Measurements from ENCODE around the gene MYO19. TPM values are rescaled to one million over a fixed set of nuclear protein-coding genes. Genes with fewer than 3 reads are reported as not detected.

The MYO19 gene
- total RNA-seq, 2 experiments from 2014 or later: 109 to 154 TPM

DNA sequence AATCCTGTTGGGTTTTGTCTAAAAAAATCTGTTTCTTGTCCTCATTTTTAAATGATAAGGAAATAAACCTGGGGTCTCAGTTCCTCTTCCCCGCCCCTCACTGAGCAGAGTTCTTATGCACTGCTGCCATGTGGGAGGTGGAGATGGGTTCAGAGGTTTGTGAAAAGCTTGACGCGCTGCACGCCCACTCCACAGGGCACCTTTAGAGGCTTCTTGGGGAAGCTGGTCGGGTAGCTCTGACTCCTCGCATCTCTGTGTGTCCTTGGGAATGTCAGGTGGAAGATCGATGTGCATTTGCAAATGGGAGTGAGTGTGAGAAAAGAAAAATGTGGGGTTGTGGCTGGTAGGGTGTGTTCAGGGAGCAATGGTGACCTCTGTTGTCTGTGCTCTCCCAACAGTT is 52.8 kb downstream of the MYO19 start:
- H3K4me3 ChIP-seq (ENCODE audit: low read depth, low read length, poor library complexity, severe bottlenecking): no peak overlapping the region
- no peaks in the 10 kb centered on the region; the same call in 1 of the 2 replicates for H3K9me3 ChIP-seq (ENCODE audit: low read length)
- CTCF ChIA-PET (ENCODE audit: unreplicated experiment): no interaction called here
- POLR2A ChIA-PET: interaction anchor here (0.6 kb wide), 1 partner anchor 919 kb away, joined by 4 read pairs; no protein-coding TSS in a partner anchor
- no peak overlapping the region for H3K4me2 ChIP-seq (ENCODE audit: low read length)
- DNase-seq (ENCODE audit: low spot score): no peak
- H3K27ac ChIP-seq (ENCODE audit: low read depth, low read length, poor library complexity, severe bottlenecking): no peak overlapping the region
- no peaks in the 10 kb centered on the region for H3K9me2 ChIP-seq (ENCODE audit: insufficient read depth, low read length)
- H4K20me1 ChIP-seq (ENCODE audit: insufficient read depth, low read length): no peaks in the 10 kb centered on the region
- H3K36me3 ChIP-seq (ENCODE audit: insufficient read depth, low read length): no peaks in the 10 kb centered on the region
- peaks cover 10% of the 10 kb centered on the region for H3K4me1 ChIP-seq (ENCODE audit: insufficient read depth, low read length, poor library complexity, severe bottlenecking)
- H3K79me2 ChIP-seq (ENCODE audit: insufficient read depth, low read depth, low read length): peaks cover 1% of the 10 kb centered on the region; the same call in 1 of the 2 replicates
- intact Hi-C loops (cut with micrococcal nuclease; ENCODE audit: unreplicated experiment): no loop called here
- H2AFZ ChIP-seq (ENCODE audit: low read length): no peak overlapping the region
- TF ChIP-seq, protein P1, sequence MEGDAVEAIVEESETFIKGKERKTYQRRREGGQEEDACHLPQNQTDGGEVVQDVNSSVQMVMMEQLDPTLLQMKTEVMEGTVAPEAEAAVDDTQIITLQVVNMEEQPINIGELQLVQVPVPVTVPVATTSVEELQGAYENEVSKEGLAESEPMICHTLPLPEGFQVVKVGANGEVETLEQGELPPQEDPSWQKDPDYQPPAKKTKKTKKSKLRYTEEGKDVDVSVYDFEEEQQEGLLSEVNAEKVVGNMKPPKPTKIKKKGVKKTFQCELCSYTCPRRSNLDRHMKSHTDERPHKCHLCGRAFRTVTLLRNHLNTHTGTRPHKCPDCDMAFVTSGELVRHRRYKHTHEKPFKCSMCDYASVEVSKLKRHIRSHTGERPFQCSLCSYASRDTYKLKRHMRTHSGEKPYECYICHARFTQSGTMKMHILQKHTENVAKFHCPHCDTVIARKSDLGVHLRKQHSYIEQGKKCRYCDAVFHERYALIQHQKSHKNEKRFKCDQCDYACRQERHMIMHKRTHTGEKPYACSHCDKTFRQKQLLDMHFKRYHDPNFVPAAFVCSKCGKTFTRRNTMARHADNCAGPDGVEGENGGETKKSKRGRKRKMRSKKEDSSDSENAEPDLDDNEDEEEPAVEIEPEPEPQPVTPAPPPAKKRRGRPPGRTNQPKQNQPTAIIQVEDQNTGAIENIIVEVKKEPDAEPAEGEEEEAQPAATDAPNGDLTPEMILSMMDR (conservative IDR thresholded peaks at IDR 0.05; ENCODE audit: low read length): no peak
- TF ChIP-seq EZH2phosphoT487 (IDR thresholded peaks at IDR 0.05; ENCODE audit: borderline replicate concordance, low read depth, low read length): no peak
- no TSS peak for BruUV-seq (replicated peaks)

GRCh38 chr17:36475346-36475970 is 59.2 kb downstream of the MYO19 start:
- H3K4me1 ChIP-seq (ENCODE audit: insufficient read depth, low read length, poor library complexity, severe bottlenecking): peaks cover 8% of the 10 kb centered on the region
- BruUV-seq (replicated peaks): no TSS peak
- DNase-seq (ENCODE audit: low spot score): no peak
- H4K20me1 ChIP-seq (ENCODE audit: insufficient read depth, low read length): no peaks in the 10 kb centered on the region
- POLR2A ChIA-PET: no interaction called here
- H3K4me3 ChIP-seq (ENCODE audit: low read depth, low read length, poor library complexity, severe bottlenecking): no peak overlapping the region
- H3K4me2 ChIP-seq (ENCODE audit: low read length): no peak overlapping the region
- no peaks in the 10 kb centered on the region for H3K36me3 ChIP-seq (ENCODE audit: insufficient read depth, low read length)
- no peak overlapping the region for H3K27ac ChIP-seq (ENCODE audit: low read depth, low read length, poor library complexity, severe bottlenecking)
- CTCF ChIA-PET (ENCODE audit: unreplicated experiment): no interaction called here
- no peak overlapping the region for H2AFZ ChIP-seq (ENCODE audit: low read length)
- H3K79me2 ChIP-seq (ENCODE audit: insufficient read depth, low read depth, low read length): no peaks in the 10 kb centered on the region
- peaks cover 5% of the 10 kb centered on the region; the same call in 1 of the 2 replicates for H3K9me3 ChIP-seq (ENCODE audit: low read length)
- intact Hi-C loops (cut with micrococcal nuclease; ENCODE audit: unreplicated experiment): no loop called here
- no peaks in the 10 kb centered on the region for H3K9me2 ChIP-seq (ENCODE audit: insufficient read depth, low read length)
- TF ChIP-seq, protein P1 (conservative IDR thresholded peaks at IDR 0.05; ENCODE audit: low read length): no peak
- TF ChIP-seq EZH2phosphoT487 (IDR thresholded peaks at IDR 0.05; ENCODE audit: borderline replicate concordance, low read depth, low read length): no peak

- POLR2A ChIA-PET: no interaction called here
- H3K4me1 ChIP-seq (ENCODE audit: insufficient read depth, low read length, poor library complexity, severe bottlenecking): peaks cover 14% of the 10 kb centered on the region
- H3K9me3 ChIP-seq (ENCODE audit: low read length): peaks cover 5% of the 10 kb centered on the region; the same call in 1 of the 2 replicates
- TF ChIP-seq, protein P1 (conservative IDR thresholded peaks at IDR 0.05; ENCODE audit: low read length): no peak
- no peak for TF ChIP-seq EZH2phosphoT487 (IDR thresholded peaks at IDR 0.05; ENCODE audit: borderline replicate concordance, low read depth, low read length)
- intact Hi-C loops (cut with micrococcal nuclease; ENCODE audit: unreplicated experiment): no loop called here
- H3K4me3 ChIP-seq (ENCODE audit: low read depth, low read length, poor library complexity, severe bottlenecking): no peak overlapping the region
- no peak overlapping the region for H2AFZ ChIP-seq (ENCODE audit: low read length)
- H3K4me2 ChIP-seq (ENCODE audit: low read length): no peak overlapping the region
- DNase-seq (ENCODE audit: low spot score): no peak
- no peaks in the 10 kb centered on the region for H4K20me1 ChIP-seq (ENCODE audit: insufficient read depth, low read length)
- H3K27ac ChIP-seq (ENCODE audit: low read depth, low read length, poor library complexity, severe bottlenecking): no peak overlapping the region
- no peaks in the 10 kb centered on the region for H3K79me2 ChIP-seq (ENCODE audit: insufficient read depth, low read depth, low read length)
- H3K9me2 ChIP-seq (ENCODE audit: insufficient read depth, low read length): no peaks in the 10 kb centered on the region
- CTCF ChIA-PET (ENCODE audit: unreplicated experiment): no interaction called here
- no peaks in the 10 kb centered on the region for H3K36me3 ChIP-seq (ENCODE audit: insufficient read depth, low read length)
- BruUV-seq (replicated peaks): no TSS peak
Measured at GRCh38 chr17:36474571-36474970, 60.1 kb downstream of the MYO19 start.

All from OCI-LY7 (cell line).